T-helper 2 cell treated with Interferon-gamma antibody and Interleukin-4, amounts not matched to agents 5 μg/mL and 100 μg/mL, for 36 hours (primary cell): ENCODE results near the gene ASAP2.

Experiments
- DNase-seq: peaks from one replicate; pipeline ENCODE4 v3.0.0; 2021; ENCODE audit warnings: low spot score
- H3K27ac Mint-ChIP-seq: one replicate; pipeline ENCODE4 v1.8.0; 2021; ENCODE audit warnings: mild to moderate bottlenecking, mixed read lengths
- H3K27me3 Mint-ChIP-seq: one replicate; pipeline ENCODE4 v1.8.0; 2021; ENCODE audit warnings: low read depth, mixed read lengths
- H3K36me3 Mint-ChIP-seq: one replicate; pipeline ENCODE4 v1.8.0; 2021; ENCODE audit warnings: low read depth, mixed read lengths
- H3K4me1 Mint-ChIP-seq: one replicate; pipeline ENCODE4 v1.8.0; 2021; ENCODE audit warnings: low read depth, mixed read lengths
- H3K4me3 Mint-ChIP-seq: one replicate; pipeline ENCODE4 v1.8.0; 2022; ENCODE audit warnings: mild to moderate bottlenecking, moderate library complexity, mixed read lengths
- H3K9me3 Mint-ChIP-seq: one replicate; pipeline ENCODE4 v1.8.0; 2021; ENCODE audit warnings: mixed read lengths

The ASAP2 gene

DNA sequence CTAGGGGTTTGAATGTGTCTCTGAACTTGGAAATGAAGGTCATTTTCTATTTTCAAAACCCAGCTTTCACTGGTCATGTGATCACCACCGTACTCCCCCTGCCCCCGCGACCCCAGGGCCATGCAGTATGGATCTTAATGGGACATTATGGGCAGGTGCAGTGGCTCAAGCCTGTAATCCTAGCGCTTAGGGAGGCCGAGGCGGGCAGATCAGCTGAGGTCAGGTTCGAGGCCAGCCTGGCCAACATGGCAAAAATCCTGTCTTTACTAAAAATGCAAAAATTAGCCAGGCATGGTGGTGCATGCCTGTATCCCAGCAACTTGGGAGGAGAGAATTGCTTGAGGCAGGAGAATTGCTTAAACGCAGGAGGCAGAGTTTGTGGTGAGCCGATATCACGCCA lies 139.4 kb downstream of the ASAP2 start:
- Mint-ChIP-seq H3K27me3 (peaks cover 9% of the 10 kb centered on the region), H3K4me1 (no peaks in the 10 kb centered on the region), H3K36me3 (no peaks in the 10 kb centered on the region), H3K27ac (no peak overlapping the region), H3K9me3 (no peaks in the 10 kb centered on the region), H3K4me3 (no peak overlapping the region)
- no peak for DNase-seq

DNA sequence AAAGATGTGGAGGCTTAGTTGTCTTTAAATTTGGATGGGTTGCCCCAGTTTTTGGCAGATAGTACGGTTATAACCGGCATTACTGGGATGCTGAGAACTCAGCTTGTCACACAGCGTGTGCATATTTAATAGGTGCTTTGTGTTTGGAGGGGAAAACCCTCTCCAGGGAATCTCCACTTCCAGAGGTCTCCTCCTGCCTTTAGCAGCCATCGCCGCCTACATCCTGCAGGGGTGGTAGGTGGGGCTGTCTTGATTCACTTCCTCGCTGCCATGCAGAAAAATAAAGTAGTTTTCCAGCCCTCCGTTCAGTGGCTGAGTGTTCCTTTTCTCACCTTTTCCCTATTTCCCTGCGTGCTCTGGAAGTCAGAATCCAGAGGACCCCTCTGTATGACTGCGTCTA lies 140.3 kb downstream of the ASAP2 start:
- no peak for DNase-seq
- no peak overlapping the region for H3K4me3 Mint-ChIP-seq
- no peaks in the 10 kb centered on the region for H3K9me3 Mint-ChIP-seq
- no peaks in the 10 kb centered on the region for H3K4me1 Mint-ChIP-seq
- H3K27me3 Mint-ChIP-seq = peaks cover 7% of the 10 kb centered on the region
- no peaks in the 10 kb centered on the region for H3K36me3 Mint-ChIP-seq
- H3K27ac Mint-ChIP-seq = no peak overlapping the region

DNA sequence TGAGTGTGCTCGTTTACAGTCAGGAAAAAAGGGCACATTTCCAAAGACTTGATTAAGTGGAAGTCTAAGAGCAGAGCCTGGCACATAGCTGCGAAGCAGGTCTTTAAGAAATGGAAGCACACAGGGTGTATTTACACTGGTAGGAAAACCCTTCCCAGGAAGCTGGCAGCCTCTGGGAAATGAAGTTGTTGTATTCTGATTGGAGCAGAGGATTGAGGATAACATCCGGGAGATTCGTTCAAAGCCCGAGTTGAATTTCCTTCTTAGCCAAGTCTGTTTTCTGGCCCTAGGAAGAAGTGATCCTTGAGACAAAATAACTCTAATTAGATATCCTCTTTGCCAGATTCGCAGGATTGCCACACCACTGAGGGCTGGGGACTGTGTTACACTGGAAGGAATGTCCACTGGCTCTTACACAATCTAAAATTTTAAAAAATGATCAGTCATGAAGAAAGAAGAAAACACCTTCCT lies 140.8 kb downstream of the ASAP2 start:
- H3K9me3 Mint-ChIP-seq = no peaks in the 10 kb centered on the region
- no peaks in the 10 kb centered on the region for H3K4me1 Mint-ChIP-seq
- H3K27ac Mint-ChIP-seq = no peak overlapping the region
- peaks cover 7% of the 10 kb centered on the region for H3K27me3 Mint-ChIP-seq
- no peak for DNase-seq
- H3K36me3 Mint-ChIP-seq = no peaks in the 10 kb centered on the region
- H3K4me3 Mint-ChIP-seq = no peak overlapping the region

DNA sequence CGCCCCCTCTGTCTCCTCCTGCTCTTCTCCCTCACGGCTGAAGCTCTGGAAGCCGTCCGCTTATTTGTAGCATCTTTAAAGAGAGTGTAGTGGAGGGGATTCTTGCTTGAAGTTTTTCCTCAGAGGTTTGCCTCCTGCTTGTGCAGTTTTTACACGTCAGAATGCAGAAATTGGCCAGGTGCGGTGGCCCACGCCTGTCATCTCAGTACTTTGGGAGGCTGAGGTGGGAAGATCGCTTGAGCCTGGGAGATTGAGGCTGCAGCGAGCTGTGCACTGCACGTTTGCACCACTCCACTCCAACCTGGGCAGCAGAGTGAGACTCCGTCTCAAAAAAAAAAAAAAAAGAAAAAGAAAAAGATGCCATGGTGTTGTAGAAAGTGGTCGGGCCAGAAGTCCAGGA lies 147.7 kb downstream of the ASAP2 start:
- Mint-ChIP-seq H3K36me3 (no peaks in the 10 kb centered on the region), H3K4me3 (no peak overlapping the region), H3K27me3 (peaks cover 30% of the 10 kb centered on the region), H3K27ac (no peak overlapping the region), H3K4me1 (no peaks in the 10 kb centered on the region), H3K9me3 (no peaks in the 10 kb centered on the region)
- DNase-seq = no peak

DNA sequence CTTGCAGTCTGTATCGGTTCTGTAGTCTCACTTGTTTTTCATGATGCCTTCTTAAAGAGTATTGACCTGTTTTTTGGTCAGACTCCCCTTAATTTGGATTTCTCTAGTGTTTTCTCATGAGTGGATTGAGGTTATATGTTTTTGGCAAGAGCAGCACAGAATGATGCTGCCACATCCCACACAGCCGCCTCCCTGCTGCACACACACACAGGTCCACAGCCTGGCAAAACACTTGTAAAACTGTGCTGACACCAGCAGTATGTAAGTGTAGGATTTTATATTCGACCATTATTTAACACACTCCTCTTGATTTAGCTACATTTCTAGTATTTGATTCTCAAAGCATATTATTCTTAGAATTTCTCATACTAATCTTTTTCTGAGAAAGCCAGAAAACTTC lies 148.7 kb downstream of the ASAP2 start:
- Mint-ChIP-seq H3K4me3 (no peak overlapping the region), H3K9me3 (no peaks in the 10 kb centered on the region), H3K27ac (no peak overlapping the region), H3K36me3 (no peaks in the 10 kb centered on the region), H3K27me3 (peaks cover 34% of the 10 kb centered on the region), H3K4me1 (no peaks in the 10 kb centered on the region)
- DNase-seq = no peak

DNA sequence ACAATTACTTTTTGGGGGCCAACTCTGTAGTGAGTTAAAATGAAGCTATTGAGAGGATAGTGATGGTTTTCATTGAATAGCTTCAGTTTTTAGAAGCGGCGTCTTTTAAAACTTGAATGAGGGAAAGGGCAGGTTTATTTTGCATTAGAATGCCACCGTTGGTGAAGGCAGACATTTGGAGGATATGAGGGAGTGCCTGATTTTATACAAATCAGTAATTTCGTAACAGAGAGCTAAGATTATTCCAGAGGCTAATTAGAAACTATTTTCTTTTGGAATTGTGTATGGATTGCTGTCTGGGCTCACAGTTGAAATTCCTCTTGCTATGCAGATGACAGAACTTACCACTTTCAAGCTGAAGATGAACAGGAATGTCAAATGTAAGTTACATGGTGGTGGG lies 149.1 kb downstream of the ASAP2 start:
- DNase-seq = no peak

DNA sequence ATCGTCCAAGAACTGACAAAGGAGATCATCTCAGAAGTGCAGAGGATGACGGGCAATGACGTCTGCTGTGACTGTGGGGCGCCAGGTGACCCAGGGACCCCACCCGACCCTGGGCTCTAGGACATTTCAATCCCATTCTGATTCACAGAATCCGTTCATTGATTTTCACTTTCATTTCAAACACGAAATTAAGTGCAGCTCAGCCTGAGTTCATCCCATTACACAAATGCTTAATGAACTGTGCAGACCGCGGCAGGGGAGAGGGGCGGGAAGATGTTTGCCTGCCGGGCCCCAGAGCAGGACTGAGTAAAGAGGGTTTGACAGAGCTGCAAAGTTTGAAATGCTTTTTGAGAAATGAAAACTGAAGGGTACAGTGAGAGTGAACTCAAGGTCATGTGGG lies 149.6 kb downstream of the ASAP2 start:
- H3K27ac Mint-ChIP-seq = no peak overlapping the region
- no peaks in the 10 kb centered on the region for H3K9me3 Mint-ChIP-seq
- H3K4me3 Mint-ChIP-seq = no peak overlapping the region

More for the DNA sequence above, 149.1 kb downstream of the ASAP2 start:
- H3K27ac Mint-ChIP-seq = no peak overlapping the region
- no peaks in the 10 kb centered on the region for H3K9me3 Mint-ChIP-seq
- no peaks in the 10 kb centered on the region for H3K36me3 Mint-ChIP-seq
- no peaks in the 10 kb centered on the region for H3K4me1 Mint-ChIP-seq
- H3K27me3 Mint-ChIP-seq = peaks cover 37% of the 10 kb centered on the region
- no peak overlapping the region for H3K4me3 Mint-ChIP-seq

DNA sequence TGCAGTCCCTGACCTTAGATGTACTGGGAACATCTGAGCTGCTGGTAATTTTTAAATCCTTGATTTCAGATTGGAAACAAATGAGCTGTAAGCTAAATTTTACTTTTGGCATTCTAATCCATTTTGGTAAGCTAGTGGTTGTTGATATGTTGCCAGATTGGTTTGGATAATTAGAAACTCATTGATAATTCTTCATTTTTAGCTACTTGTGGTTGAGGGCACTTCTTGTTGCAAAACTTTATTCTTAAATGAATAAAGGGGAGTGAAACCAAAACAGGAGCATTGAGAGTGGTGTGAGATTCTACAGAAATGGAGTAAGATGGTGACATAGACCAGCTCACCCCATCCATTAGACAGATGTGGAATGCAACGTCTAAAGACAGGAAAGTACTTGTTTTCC lies 152.2 kb downstream of the ASAP2 start:
- no peaks in the 10 kb centered on the region for H3K9me3 Mint-ChIP-seq
- H3K4me3 Mint-ChIP-seq = no peak overlapping the region
- no peaks in the 10 kb centered on the region for H3K36me3 Mint-ChIP-seq
- peaks cover 40% of the 10 kb centered on the region for H3K27me3 Mint-ChIP-seq
- DNase-seq = no peak
- H3K4me1 Mint-ChIP-seq = no peaks in the 10 kb centered on the region
- H3K27ac Mint-ChIP-seq = no peak overlapping the region

More for the DNA sequence above, 149.6 kb downstream of the ASAP2 start:
- Mint-ChIP-seq H3K36me3 (no peaks in the 10 kb centered on the region), H3K4me1 (no peaks in the 10 kb centered on the region), H3K27me3 (peaks cover 37% of the 10 kb centered on the region)
- no peak for DNase-seq

DNA sequence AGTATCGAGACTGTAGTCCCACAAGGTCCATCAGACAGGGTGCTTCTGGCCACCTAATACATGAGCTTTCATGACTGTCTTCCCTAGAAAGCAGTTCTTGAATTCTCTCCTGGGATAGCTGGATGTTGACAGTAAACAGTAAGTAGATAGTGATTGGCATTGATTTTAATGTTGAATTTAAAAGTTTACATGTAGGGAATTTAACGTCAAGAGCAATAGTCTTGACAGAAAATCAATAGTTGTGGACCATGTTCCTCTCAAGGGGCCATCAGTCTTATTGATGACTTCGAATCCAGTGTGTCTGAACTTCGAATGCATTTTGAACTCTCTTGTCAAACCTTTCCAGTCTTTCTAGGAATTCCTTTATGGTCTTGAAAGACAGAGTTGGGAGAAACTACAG lies 152.9 kb downstream of the ASAP2 start:
- Mint-ChIP-seq H3K4me1 (no peaks in the 10 kb centered on the region), H3K27me3 (peaks cover 40% of the 10 kb centered on the region), H3K36me3 (no peaks in the 10 kb centered on the region), H3K27ac (no peak overlapping the region), H3K4me3 (no peak overlapping the region), H3K9me3 (no peaks in the 10 kb centered on the region)
- DNase-seq = no peak

DNA sequence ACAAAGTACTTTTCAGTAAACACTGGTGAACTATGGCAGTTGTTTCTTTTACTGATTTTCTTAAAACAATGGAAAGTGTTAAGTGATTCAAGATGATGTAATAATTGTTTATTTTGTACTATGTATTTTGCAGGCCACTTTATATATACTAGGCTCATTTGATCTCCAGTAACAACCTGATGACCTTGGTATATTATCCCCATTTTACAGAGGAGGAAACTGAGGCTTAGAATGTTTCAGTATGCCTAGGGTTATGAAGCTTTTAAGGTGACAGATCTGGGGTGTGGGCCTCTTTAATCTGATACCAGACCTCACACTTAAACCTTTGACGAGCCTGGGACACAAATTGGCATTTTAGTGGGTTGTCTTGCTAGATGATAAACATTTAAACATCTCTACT lies 153.5 kb downstream of the ASAP2 start:
- no peaks in the 10 kb centered on the region for H3K9me3 Mint-ChIP-seq
- no peak overlapping the region for H3K4me3 Mint-ChIP-seq
- DNase-seq = no peak
- H3K27ac Mint-ChIP-seq = no peak overlapping the region
- no peaks in the 10 kb centered on the region for H3K4me1 Mint-ChIP-seq
- H3K27me3 Mint-ChIP-seq = peaks cover 37% of the 10 kb centered on the region
- no peaks in the 10 kb centered on the region for H3K36me3 Mint-ChIP-seq

DNA sequence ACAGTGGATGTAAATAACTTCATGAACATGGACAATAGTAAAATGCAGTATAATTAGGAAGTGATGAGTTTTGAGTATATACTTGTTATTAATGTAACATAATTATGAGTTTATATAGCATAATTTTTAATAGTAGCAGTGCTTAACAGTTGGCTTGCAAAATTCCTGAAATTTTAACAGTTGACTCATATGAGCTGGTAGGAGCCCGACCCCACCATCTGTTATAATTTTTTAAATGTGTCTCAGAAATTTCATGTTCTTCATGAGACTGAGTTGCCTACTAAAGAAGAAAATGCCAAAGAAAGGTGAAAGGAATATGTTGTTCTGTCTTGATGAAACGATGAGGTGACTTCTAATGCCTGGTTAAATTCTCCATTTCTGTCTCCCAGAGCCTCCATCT lies 154.1 kb downstream of the ASAP2 start:
- DNase-seq = no peak
- no peaks in the 10 kb centered on the region for H3K9me3 Mint-ChIP-seq
- H3K4me1 Mint-ChIP-seq = no peaks in the 10 kb centered on the region
- H3K36me3 Mint-ChIP-seq = no peaks in the 10 kb centered on the region
- H3K4me3 Mint-ChIP-seq = no peak overlapping the region
- no peak overlapping the region for H3K27ac Mint-ChIP-seq
- peaks cover 32% of the 10 kb centered on the region for H3K27me3 Mint-ChIP-seq

DNA sequence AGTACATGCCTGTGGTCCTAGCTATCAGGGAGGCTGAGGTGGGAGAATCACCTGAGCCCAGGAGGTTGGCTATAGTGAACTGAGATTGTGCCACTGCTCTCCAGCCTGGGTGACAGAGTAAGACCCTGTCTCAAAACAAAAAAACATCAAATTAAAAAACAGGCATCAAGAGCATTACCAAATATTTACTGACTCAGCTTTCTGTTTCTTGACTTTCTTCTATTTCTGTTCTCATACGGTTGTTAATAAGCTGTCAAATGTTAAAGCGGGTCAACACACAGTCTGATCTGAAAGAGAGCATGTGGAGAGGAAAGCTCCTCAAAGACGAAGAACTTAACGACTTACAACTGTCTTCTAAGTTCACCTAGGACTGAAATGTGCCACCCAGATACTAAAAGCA lies 157.8 kb downstream of the ASAP2 start:
- no peaks in the 10 kb centered on the region for H3K9me3 Mint-ChIP-seq
- no peaks in the 10 kb centered on the region for H3K4me1 Mint-ChIP-seq
- H3K4me3 Mint-ChIP-seq = no peak overlapping the region
- peaks cover 11% of the 10 kb centered on the region for H3K27me3 Mint-ChIP-seq
- H3K36me3 Mint-ChIP-seq = no peaks in the 10 kb centered on the region
- no peak overlapping the region for H3K27ac Mint-ChIP-seq
- no peak for DNase-seq

DNA sequence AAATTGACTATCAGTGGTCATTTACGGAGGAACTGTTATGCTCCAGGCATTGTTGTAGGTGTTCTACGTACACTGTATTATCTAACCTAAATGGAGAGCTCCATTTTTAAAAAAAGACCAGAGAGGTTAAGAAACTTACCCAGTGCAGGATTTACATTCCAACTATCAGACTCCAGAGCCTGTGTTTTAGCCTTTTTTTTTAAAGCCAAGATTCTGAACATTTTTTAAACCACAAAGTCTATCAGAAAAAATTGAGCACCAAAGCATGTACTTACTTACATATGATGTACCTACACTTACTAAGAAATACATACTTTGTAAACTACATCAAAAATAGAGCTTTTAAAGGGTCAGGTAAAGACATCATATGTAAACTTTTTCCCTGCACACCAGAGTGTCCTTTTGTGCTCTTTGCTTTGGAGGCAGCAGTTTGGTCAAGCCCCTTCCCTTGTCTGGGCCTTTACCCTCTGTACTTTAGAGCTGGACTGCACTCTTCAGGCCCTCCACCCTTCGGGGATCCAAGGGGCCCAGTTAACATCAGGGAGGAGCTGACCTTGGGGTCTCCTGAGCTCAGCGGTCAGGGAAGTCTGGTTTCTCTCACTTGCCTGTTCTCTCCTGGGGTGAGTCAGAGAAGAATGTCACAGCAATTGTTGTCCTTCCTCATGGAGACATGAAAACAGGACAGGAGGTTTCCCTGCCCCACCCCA lies 158.3 kb downstream of the ASAP2 start:
- Mint-ChIP-seq H3K27me3 (peaks cover 9% of the 10 kb centered on the region), H3K36me3 (no peaks in the 10 kb centered on the region), H3K4me3 (no peak overlapping the region), H3K4me1 (no peaks in the 10 kb centered on the region), H3K27ac (no peak overlapping the region), H3K9me3 (no peaks in the 10 kb centered on the region)
- no peak for DNase-seq

DNA sequence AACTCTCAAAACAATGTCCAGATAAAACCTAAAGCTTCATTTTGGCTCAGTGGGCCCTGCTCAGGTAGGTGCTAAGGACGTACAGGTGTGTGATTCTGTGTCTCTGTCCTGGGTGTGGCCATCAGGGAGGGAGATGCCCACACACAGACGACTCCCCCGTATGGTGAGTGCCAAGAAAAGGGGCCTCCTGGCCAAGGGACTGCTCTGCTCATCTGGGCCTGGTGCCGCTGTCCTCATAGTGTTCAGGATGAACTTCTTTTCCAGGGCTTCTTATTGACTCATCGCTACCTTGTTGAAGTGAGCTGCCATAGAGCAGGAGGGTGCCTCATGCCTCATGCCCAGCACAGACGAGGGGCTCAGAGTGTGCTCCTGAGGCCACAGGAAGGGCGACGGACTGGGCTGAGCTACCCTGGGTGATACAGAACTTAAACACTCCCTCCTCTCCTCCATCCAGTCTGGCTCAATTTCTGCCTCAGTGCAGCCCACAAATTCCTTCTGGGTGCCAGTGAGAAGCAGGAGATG lies 158.9 kb downstream of the ASAP2 start:
- H3K27ac Mint-ChIP-seq = no peak overlapping the region
- H3K9me3 Mint-ChIP-seq = no peaks in the 10 kb centered on the region
- no peak for DNase-seq
- H3K4me3 Mint-ChIP-seq = no peak overlapping the region
- no peaks in the 10 kb centered on the region for H3K36me3 Mint-ChIP-seq
- H3K27me3 Mint-ChIP-seq = peaks cover 3% of the 10 kb centered on the region
- no peaks in the 10 kb centered on the region for H3K4me1 Mint-ChIP-seq

DNA sequence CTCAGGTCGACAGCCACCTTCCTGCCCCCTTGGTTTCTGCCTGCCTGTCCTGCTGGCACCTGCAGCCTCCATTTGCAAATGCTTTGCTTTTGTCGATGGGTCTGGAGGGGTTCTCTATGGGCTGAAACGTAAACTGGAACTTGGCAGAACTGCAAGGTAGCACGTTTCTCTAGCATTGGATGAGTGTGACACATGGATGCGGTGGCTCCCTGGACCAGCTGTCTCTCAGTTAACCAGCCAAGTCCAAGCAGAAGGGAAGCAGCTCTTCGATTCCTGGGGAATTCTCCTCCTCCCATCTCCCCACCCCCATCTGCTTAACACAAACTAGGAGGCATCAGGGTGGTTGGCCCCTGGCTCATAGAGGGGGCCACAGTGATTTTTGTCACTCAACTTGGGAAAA lies 159.4 kb downstream of the ASAP2 start:
- Mint-ChIP-seq H3K4me1 (no peaks in the 10 kb centered on the region), H3K27ac (no peak overlapping the region), H3K9me3 (no peaks in the 10 kb centered on the region), H3K4me3 (no peak overlapping the region), H3K27me3 (peaks cover 3% of the 10 kb centered on the region), H3K36me3 (no peaks in the 10 kb centered on the region)
- DNase-seq = no peak
